ENCODE data around the gene KCNK1. TPM values are rescaled to one million over a fixed set of nuclear protein-coding genes. Genes with fewer than 3 reads are reported as not detected.

Gene KCNK1
- total RNA-seq, 6 experiments from 2014 or later = not detected

DNA sequence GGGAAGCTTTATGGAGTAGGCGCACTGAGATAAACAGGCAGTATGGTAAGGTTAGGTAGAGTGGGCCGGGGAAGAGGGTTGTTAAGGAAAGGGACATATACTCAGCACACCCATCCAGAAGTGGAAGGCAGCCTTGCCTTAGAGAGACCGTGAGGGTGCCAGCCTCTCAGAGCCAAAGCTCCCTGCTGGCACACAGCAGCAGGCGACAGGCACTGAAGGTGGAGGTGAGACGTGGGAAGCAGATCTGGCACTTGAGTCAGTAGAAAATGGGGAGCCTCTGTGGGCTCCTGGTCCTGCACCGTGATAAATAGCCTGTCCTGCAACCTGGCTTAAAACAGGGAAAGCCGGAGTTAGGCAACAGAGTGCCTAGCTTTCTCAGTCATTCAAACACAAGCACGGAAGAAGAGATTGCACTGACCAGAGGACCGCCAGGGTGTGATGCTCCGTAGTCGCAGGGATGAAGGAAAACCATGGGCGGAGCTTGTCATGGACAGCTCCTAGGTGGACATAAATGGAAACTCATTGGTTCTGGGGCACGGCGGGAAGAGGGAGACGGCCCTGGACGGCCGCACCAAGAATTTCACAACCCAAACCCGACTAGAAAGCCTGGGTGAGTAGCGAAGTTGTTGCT is 15.5 kb downstream of the KCNK1 start:
- no peaks in the 10 kb centered on the region for H3K4me1 Mint-ChIP-seq (ENCODE audit: low read depth)
- TF ChIP-seq CTCF (IDR thresholded peaks at IDR 0.05) = no peak
- no peak overlapping the region for H3K4me3 Mint-ChIP-seq
- peaks cover 45% of the 10 kb centered on the region for H3K9me3 Mint-ChIP-seq
- H3K36me3 Mint-ChIP-seq (ENCODE audit: low read depth) = no peaks in the 10 kb centered on the region
- H3K27me3 Mint-ChIP-seq (ENCODE audit: insufficient read depth) = no peaks in the 10 kb centered on the region; the same call in 1 of the 2 replicates
- DNase-seq = no peak
- H3K27ac Mint-ChIP-seq = no peak overlapping the region

GRCh38 chr1:233631810-233632405 is 18.0 kb downstream of the KCNK1 start:
- TF ChIP-seq CTCF (IDR thresholded peaks at IDR 0.05) = no peak
- peaks cover 10% of the 10 kb centered on the region for H3K36me3 Mint-ChIP-seq (ENCODE audit: low read depth)
- no peaks in the 10 kb centered on the region for H3K4me1 Mint-ChIP-seq (ENCODE audit: low read depth)

GRCh38 chr1:233632436-233632835 is 18.5 kb downstream of the KCNK1 start:
- no peak overlapping the region for H3K4me3 Mint-ChIP-seq
- peaks cover 3% of the 10 kb centered on the region for H3K27me3 Mint-ChIP-seq (ENCODE audit: insufficient read depth)
- no peak for TF ChIP-seq CTCF (IDR thresholded peaks at IDR 0.05)
- peaks cover 10% of the 10 kb centered on the region for H3K36me3 Mint-ChIP-seq (ENCODE audit: low read depth)
- no peak overlapping the region for H3K27ac Mint-ChIP-seq
- no peak for DNase-seq
- H3K9me3 Mint-ChIP-seq = peaks cover 64% of the 10 kb centered on the region
- no peaks in the 10 kb centered on the region for H3K4me1 Mint-ChIP-seq (ENCODE audit: low read depth)

More at GRCh38 chr1:233631810-233632405, 18.0 kb downstream of the KCNK1 start:
- no peak overlapping the region for H3K27ac Mint-ChIP-seq
- H3K27me3 Mint-ChIP-seq (ENCODE audit: insufficient read depth) = peaks cover 3% of the 10 kb centered on the region
- no peak overlapping the region for H3K4me3 Mint-ChIP-seq
- H3K9me3 Mint-ChIP-seq = peaks cover 58% of the 10 kb centered on the region
- DNase-seq = no peak

DNA sequence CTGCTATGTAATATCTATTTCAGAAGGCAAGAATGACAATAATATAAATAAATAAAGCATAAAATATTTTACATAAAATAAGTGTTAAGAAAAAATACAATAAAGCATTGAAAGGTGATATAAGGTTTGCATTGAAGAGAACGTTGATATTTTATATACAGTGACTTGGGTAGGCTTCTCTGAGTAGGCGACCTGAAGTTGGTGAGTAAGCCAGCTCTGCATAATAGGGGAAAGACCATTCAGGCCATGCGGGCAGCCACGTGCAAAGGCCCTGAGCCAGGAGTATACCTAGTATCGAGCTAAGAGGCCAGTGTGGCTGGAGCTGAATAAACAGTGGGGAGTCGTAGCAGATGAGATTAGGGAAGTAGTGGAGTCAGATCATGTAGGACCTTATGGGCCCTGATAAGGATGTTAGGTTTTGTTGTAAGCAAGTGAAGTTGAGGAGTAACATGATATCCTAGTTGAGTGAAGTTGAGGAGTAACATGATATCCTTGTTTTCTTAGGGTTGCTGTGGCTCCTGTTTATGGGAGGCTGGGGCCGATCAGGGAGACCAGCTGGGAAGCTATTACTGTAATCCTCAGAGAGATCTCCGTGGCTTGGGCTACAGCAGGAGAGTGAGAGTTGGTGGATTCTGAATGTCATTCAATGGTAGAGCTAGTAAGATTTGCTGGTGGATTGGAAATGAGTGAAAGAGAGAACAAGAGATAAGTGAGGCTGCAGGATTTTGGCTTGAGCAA is 22.0 kb downstream of the KCNK1 start:
- Mint-ChIP-seq H3K36me3 (ENCODE audit: low read depth) (peaks cover 10% of the 10 kb centered on the region), H3K4me1 (ENCODE audit: low read depth) (no peaks in the 10 kb centered on the region), H3K27ac (no peak overlapping the region), H3K4me3 (no peak overlapping the region), H3K27me3 (ENCODE audit: insufficient read depth) (peaks cover 3% of the 10 kb centered on the region), H3K9me3 (peaks cover 62% of the 10 kb centered on the region)
- TF ChIP-seq CTCF (IDR thresholded peaks at IDR 0.05) = no peak
- DNase-seq = no peak

DNA sequence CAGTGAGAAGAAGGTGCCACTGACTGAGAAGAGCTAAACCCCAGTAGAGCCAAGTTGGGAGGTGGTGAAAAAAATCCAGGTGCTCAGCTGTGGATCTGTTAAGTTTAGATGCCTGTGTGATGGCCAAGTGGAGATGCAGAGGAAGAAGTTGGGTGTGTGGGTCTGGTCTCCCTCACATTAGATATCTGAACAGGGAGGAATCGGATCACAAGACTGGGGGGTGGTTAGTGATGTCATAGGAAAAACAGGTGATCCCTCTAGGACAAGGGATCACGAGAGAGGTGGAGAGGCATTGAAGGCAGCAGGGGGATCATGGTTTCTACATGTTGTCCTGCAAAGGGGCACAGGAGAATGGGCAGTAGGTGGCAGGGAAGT is 22.6 kb downstream of the KCNK1 start:
- peaks cover 64% of the 10 kb centered on the region for H3K9me3 Mint-ChIP-seq
- peaks cover 3% of the 10 kb centered on the region for H3K27me3 Mint-ChIP-seq (ENCODE audit: insufficient read depth)
- no peak overlapping the region for H3K4me3 Mint-ChIP-seq
- no peak overlapping the region for H3K27ac Mint-ChIP-seq
- DNase-seq = no peak
- H3K36me3 Mint-ChIP-seq (ENCODE audit: low read depth) = peaks cover 10% of the 10 kb centered on the region
- H3K4me1 Mint-ChIP-seq (ENCODE audit: low read depth) = no peaks in the 10 kb centered on the region
- no peak for TF ChIP-seq CTCF (IDR thresholded peaks at IDR 0.05)
